WTC11 (cell line): Measurements from ENCODE around the gene NKIRAS2. TPM values are rescaled to one million over a fixed set of nuclear protein-coding genes. Genes with fewer than 3 reads are reported as not detected.

Experiments used
- ATAC-seq: fragments of 200-7000 bp; cut with Tn5 transposase; 2 replicates; pipeline ENCODE4 v1.10.0; 2021; ENCODE audit warnings: mild to moderate bottlenecking, moderate library complexity
- Bru-seq: library from RNA; stranded (reverse); fragments of 400-500 nt; gene quantifications from one replicate; lab custom pipeline; 2021; lab: Mats Ljungman, UMichigan
- CTCF ChIA-PET: fragments of 300-600 bp; sonication (Branson Sonifier 250); formaldehyde crosslinking; loops from one replicate; lab custom pipeline; 2021; ENCODE audit warnings: antibody characterized with exemption; lab: Charles Lee
- POLR2A ChIA-PET: fragments of 350-600 bp; sonication (Branson Sonifier 250); formaldehyde crosslinking; loops from one replicate; lab custom pipeline; 2021; ENCODE audit warnings: antibody characterized with exemption; lab: Charles Lee
- DNase-seq: peaks from one replicate; pipeline ENCODE4 v3.0.0; 2021; ENCODE audit warnings: low spot score
- H3K27ac Mint-ChIP-seq: 2 replicates; pipeline ENCODE4 v1.8.0; 2021; ENCODE audit warnings: mixed read lengths
- H3K27me3 Mint-ChIP-seq: 2 replicates; pipeline ENCODE4 v1.8.0; 2021; ENCODE audit warnings: low read depth, mild to moderate bottlenecking, moderate library complexity, mixed read lengths
- H3K36me3 Mint-ChIP-seq: 2 replicates; pipeline ENCODE4 v1.8.0; 2021; ENCODE audit warnings: mixed read lengths
- H3K4me1 Mint-ChIP-seq: 2 replicates; pipeline ENCODE4 v1.8.0; 2022; ENCODE audit warnings: mixed read lengths
- H3K4me3 Mint-ChIP-seq: 2 replicates; pipeline ENCODE4 v1.8.0; 2021; ENCODE audit warnings: mild to moderate bottlenecking, moderate library complexity, mixed read lengths
- H3K9me3 Mint-ChIP-seq: 2 replicates; pipeline ENCODE4 v1.8.0; 2021; ENCODE audit warnings: mixed read lengths
- ATF2 ChIP-seq: sonication (generic); formaldehyde crosslinking; IDR thresholded peaks from 2 replicates; pipeline ENCODE4 v1.8.1; 2022; ENCODE audit warnings: low read depth, missing genetic modification reagents, borderline replicate concordance
- ATF3 ChIP-seq: sonication (generic); formaldehyde crosslinking; conservative IDR thresholded peaks from 2 replicates; pipeline ENCODE4 v1.8.1; 2022; ENCODE audit warnings: mild to moderate bottlenecking, missing genetic modification reagents
- ATF6 ChIP-seq: sonication (generic); formaldehyde crosslinking; IDR thresholded peaks from 2 replicates; pipeline ENCODE4 v1.8.1; 2023; ENCODE audit warnings: mild to moderate bottlenecking, missing genetic modification reagents
- CDX4 ChIP-seq: fragments of 250-450 bp; sonication (Bioruptor Pico); IDR thresholded peaks from 2 replicates; pipeline ENCODE4 v1.9.0; 2021; ENCODE audit warnings: moderate library complexity, mild to moderate bottlenecking, inconsistent platforms, borderline replicate concordance
- CREM ChIP-seq: sonication (generic); formaldehyde crosslinking; IDR thresholded peaks from 2 replicates; pipeline ENCODE4 v1.8.1; 2022; ENCODE audit warnings: mild to moderate bottlenecking, missing genetic modification reagents, moderate library complexity
- CTCF ChIP-seq: fragments of 200-600 bp; IDR thresholded peaks from 2 replicates; pipeline ENCODE4 v1.8.0; 2022; ENCODE audit warnings: antibody characterized with exemption
- ETV6 ChIP-seq: sonication (generic); formaldehyde crosslinking; IDR thresholded peaks from 2 replicates; pipeline ENCODE4 v1.8.1; 2022; ENCODE audit warnings: mild to moderate bottlenecking, missing genetic modification reagents
- FOXK1 ChIP-seq: sonication (generic); formaldehyde crosslinking; IDR thresholded peaks from 2 replicates; pipeline ENCODE4 v1.8.0; 2022; ENCODE audit warnings: mild to moderate bottlenecking, moderate library complexity, missing genetic modification reagents
- GABPB1 ChIP-seq: sonication (generic); formaldehyde crosslinking; IDR thresholded peaks from 2 replicates; pipeline ENCODE4 v1.8.1; 2023; ENCODE audit warnings: mild to moderate bottlenecking, missing genetic modification reagents
- KAT7 ChIP-seq: sonication (generic); formaldehyde crosslinking; IDR thresholded peaks from 2 replicates; pipeline ENCODE4 v1.8.1; 2023; ENCODE audit warnings: missing genetic modification reagents, mild to moderate bottlenecking, borderline replicate concordance
- MAX ChIP-seq: sonication (generic); formaldehyde crosslinking; IDR thresholded peaks from 2 replicates; pipeline ENCODE4 v1.8.0; 2022; ENCODE audit warnings: mild to moderate bottlenecking, missing genetic modification reagents
- MYBL2 ChIP-seq: sonication (generic); formaldehyde crosslinking; IDR thresholded peaks from 2 replicates; pipeline ENCODE4 v1.8.1; 2023; ENCODE audit warnings: mild to moderate bottlenecking, moderate library complexity, missing genetic modification reagents
- SMAD3 ChIP-seq: sonication (generic); formaldehyde crosslinking; IDR thresholded peaks from 2 replicates; pipeline ENCODE4 v1.8.0; 2022; ENCODE audit warnings: missing genetic modification reagents, mild to moderate bottlenecking, borderline replicate concordance
- SP1 ChIP-seq: sonication (generic); formaldehyde crosslinking; conservative IDR thresholded peaks from 2 replicates; pipeline ENCODE4 v1.8.1; 2022; ENCODE audit warnings: missing genetic modification reagents
- TEAD1 ChIP-seq: sonication (generic); formaldehyde crosslinking; IDR thresholded peaks from 2 replicates; pipeline ENCODE4 v1.8.0; 2022; ENCODE audit warnings: mild to moderate bottlenecking, missing genetic modification reagents
- ZNF281 ChIP-seq: sonication (generic); formaldehyde crosslinking; IDR thresholded peaks from 2 replicates; pipeline ENCODE4 v1.8.0; 2023; ENCODE audit warnings: mild to moderate bottlenecking, missing genetic modification reagents
- ZSCAN18 ChIP-seq: fragments of 250-450 bp; sonication (Bioruptor Pico); IDR thresholded peaks from 2 replicates; pipeline ENCODE4 v2.1.2; 2022; ENCODE audit warnings: mild to moderate bottlenecking, moderate library complexity
- long read RNA-seq, 3 experiments: library from RNA in 1 of 3; library from capped mRNA in 1 of 3; library from polyadenylated mRNA in 1 of 3; unstranded in 2 of 3; stranded (forward) in 1 of 3; transcript quantifications; one replicate each; pipeline ENCODE4 v2.0.0, GENCODE V29; 2021
- total RNA-seq: library from RNA; stranded (reverse); gene quantifications from 3 replicates; pipeline ENCODE4 v1.2.3, GENCODE V29; 2021

The NKIRAS2 gene
- total RNA-seq (31.9 to 37.3 TPM (median 36.1 TPM) in 3 replicates), Bru-seq, nascent RNA (percentile 83 among the genes with signal in this experiment)
- long read RNA-seq, experiment 1, full-length matches to known transcripts, result 184 of 210 reads
- long read RNA-seq, experiment 1, partial matches to known transcripts, result 19 of 210 reads
- long read RNA-seq, experiment 1, other reads (novel, unspliced or antisense), result 7 of 210 reads
- long read RNA-seq, experiment 2, full-length matches to known transcripts, result 26 of 43 reads
- long read RNA-seq, experiment 2, partial matches to known transcripts, result 1 of 43 reads
- long read RNA-seq, experiment 2, other reads (novel, unspliced or antisense), result 16 of 43 reads
- long read RNA-seq, experiment 3, full-length matches to known transcripts, result 109 of 117 reads
- long read RNA-seq, experiment 3, partial matches to known transcripts, result 2 of 117 reads
- long read RNA-seq, experiment 3, other reads (novel, unspliced or antisense), result 6 of 117 reads

GRCh38 chr17:42019509-42020404 lies at the start of gene NKIRAS2:
NKIRAS2 (plus strand) TSS chr17:42020090; CDS start chr17:42021578, 1,488 bp downstream.
- H3K27me3 Mint-ChIP-seq, result no peaks in the 10 kb centered on the region
- ChIA-PET CTCF (interaction anchor here (0.5 to 6.8 kb wide), 50 partner anchors 7 to 1775 kb away, joined by 3 to 108 read pairs (median 4); partner anchors contain the start of genes HSPB9, KAT2A, ODAD4 and ZNF385C), POLR2A (interaction anchor here (1.0 to 1.3 kb wide), 5 partner anchors 9 to 331 kb away, joined by 3 to 8 read pairs (median 5); partner anchors contain the start of gene CNP)
- H3K4me3 Mint-ChIP-seq, result peak within 1 kb of the TSS; percentile 95
- peaks cover 34% of the 10 kb centered on the region for H3K36me3 Mint-ChIP-seq
- ATAC-seq (peak; percentile 72), DNase-seq (peak; percentile 97)
- peak within 1 kb of the TSS; percentile 89 for H3K27ac Mint-ChIP-seq
- H3K9me3 Mint-ChIP-seq, result 0 out of 2 replicates have a peak, but pooled peaks cover 4% of the 10 kb centered on the region
- H3K4me1 Mint-ChIP-seq, result peaks cover 40% of the 10 kb centered on the region
- TF ChIP-seq ZSCAN18 (CRISPR knock-in tag), result peak; percentile 79; the same call in 1 of the 2 replicates
- TF ChIP-seq TEAD1 (CRISPR knock-in tag), result 0 out of 2 replicates have a peak, but pooled peaks have one; percentile 52
- TF ChIP-seq MAX (CRISPR knock-in tag), result 0 out of 2 replicates have a peak, but pooled peaks have one; percentile 34
- TF ChIP-seq ATF3 (CRISPR knock-in tag), result no peak
- TF ChIP-seq MYBL2, result 0 out of 2 replicates have a peak, but pooled peaks have one; percentile 18
- peak; percentile 80 for TF ChIP-seq CTCF
- TF ChIP-seq KAT7 (CRISPR knock-in tag), result 0 out of 2 replicates have a peak, but pooled peaks have one; percentile 45
- peak; percentile 81; the same call in 1 of the 2 replicates for TF ChIP-seq ETV6 (CRISPR knock-in tag)
- TF ChIP-seq FOXK1, result peak; percentile 81; the same call in 1 of the 2 replicates
- no peak for TF ChIP-seq ATF6
- TF ChIP-seq ATF2 (CRISPR knock-in tag), result no peak
- peak; percentile 85 for TF ChIP-seq GABPB1 (CRISPR knock-in tag)
- 0 out of 2 replicates have a peak, but pooled peaks have one; percentile 24 for TF ChIP-seq ZNF281 (CRISPR knock-in tag)
- no peak for TF ChIP-seq CDX4 (CRISPR knock-in tag)
- TF ChIP-seq SMAD3 (CRISPR knock-in tag), result 0 out of 2 replicates have a peak, but pooled peaks have one; percentile 18
- peak; percentile 65; the same call in 1 of the 2 replicates for TF ChIP-seq CREM
- peak; percentile 96 for TF ChIP-seq SP1 (CRISPR knock-in tag)
